Mucosa of descending colon (tissue), 3 donors: ENCODE data around the gene KIRREL3. TPM values are rescaled to one million over a fixed set of nuclear protein-coding genes. Genes with fewer than 3 reads are reported as not detected.

Experiments used
- ATAC-seq: fragments of 200-7000 bp; cut with Tn5 transposase; one replicate; pipeline ENCODE4 v1.9.1; 2020; ENCODE audit warnings: mild to moderate bottlenecking, moderate library complexity
- DNase-seq, 3 donors: peaks; one replicate each; pipeline ENCODE4 v3.0.0-alpha.2; 2020
- H3K36me3 ChIP-seq: fragments of 200-600 bp; one replicate; pipeline ENCODE4 v1.8.0; 2021; ENCODE audit warnings: low read depth, mild to moderate bottlenecking
- H3K4me1 ChIP-seq: fragments of 200-600 bp; one replicate; pipeline ENCODE4 v1.8.0; 2021; ENCODE audit warnings: low read depth, mild to moderate bottlenecking
- H3K4me3 ChIP-seq: fragments of 200-600 bp; one replicate; pipeline ENCODE4 v1.8.0; 2021; ENCODE audit warnings: mild to moderate bottlenecking
- H3K9me3 ChIP-seq: fragments of 200-600 bp; one replicate; pipeline ENCODE4 v1.8.0; 2021; ENCODE audit warnings: mild to moderate bottlenecking
- CTCF ChIP-seq: fragments of 200-600 bp; IDR thresholded peaks from one replicate; pipeline ENCODE4 v1.8.0; 2022; ENCODE audit warnings: antibody characterized with exemption, mild to moderate bottlenecking
- intact Hi-C, 2 donors: fragments of 100-400 bp; cut with DNase I in 1 of 2; cut with micrococcal nuclease in 1 of 2; formaldehyde crosslinking; loops; one replicate each; pipeline versions ENCODE4 v1.11.0 to v1.11.1; 2022; cut with DNase I, micrococcal nuclease
- total RNA-seq, 3 donors: library from RNA; stranded (reverse); fragmentation: NEBNext Ultra II Directional in 2 of 3; extraction: Animal tissue kit (Norgen Biotek cat#: 25700) in 2 of 3; gene quantifications; one replicate each; pipeline versions ENCODE4 v1.2.1 to v1.2.4, GENCODE V29; 2021 to 2023
- donor health status: DM: no; HTN: no; CAD: no; lungs with moderate emphysema.
- donor health status: DM: no; HTN: no; CAD: no.
- donor health status: DM: no; HTN: yes; CAD: no.

KIRREL3 gene
- total RNA-seq, 3 donors from 2014 or later, result 0.23 to 2.4 (median 0.70) TPM

- DNase-seq, result no peak
- intact Hi-C loops, result no loop called here
- no peak for ATAC-seq
- no peak for TF ChIP-seq CTCF
- no peaks in the 10 kb centered on the region for H3K36me3 ChIP-seq
- H3K4me1 ChIP-seq, result no peaks in the 10 kb centered on the region
- no peaks in the 10 kb centered on the region for H3K9me3 ChIP-seq
- no peak overlapping the region for H3K4me3 ChIP-seq
Measured at GRCh38 chr11:126817523-126818450, 182.8 kb downstream of the KIRREL3 start.

- no peak for TF ChIP-seq CTCF
- DNase-seq (no peak), ATAC-seq (no peak)
- no peaks in the 10 kb centered on the region for H3K4me1 ChIP-seq
- H3K4me3 ChIP-seq, result no peak overlapping the region
- H3K9me3 ChIP-seq, result no peaks in the 10 kb centered on the region
- H3K36me3 ChIP-seq, result no peaks in the 10 kb centered on the region
- intact Hi-C loops, result no loop called here
Measured at GRCh38 chr11:126817096-126817495, 183.5 kb downstream of the KIRREL3 start.

- ATAC-seq (no peak), DNase-seq (no peak)
- TF ChIP-seq CTCF, result no peak
- intact Hi-C loops, result no loop called here
- Histone ChIP-seq H3K9me3 (no peaks in the 10 kb centered on the region), H3K4me1 (no peaks in the 10 kb centered on the region), H3K4me3 (no peak overlapping the region), H3K36me3 (no peaks in the 10 kb centered on the region)
Measured at GRCh38 chr11:126816645-126817044, 183.9 kb downstream of the KIRREL3 start.

GRCh38 chr11:126815111-126815510 is 185.5 kb downstream of the KIRREL3 start:
- Histone ChIP-seq H3K4me3 (no peak overlapping the region), H3K4me1 (no peaks in the 10 kb centered on the region), H3K9me3 (no peaks in the 10 kb centered on the region), H3K36me3 (no peaks in the 10 kb centered on the region)
- intact Hi-C loops, result no loop called here
- DNase-seq (no peak), ATAC-seq (no peak)
- TF ChIP-seq CTCF, result no peak

GRCh38 chr11:126810776-126811175 is 189.8 kb downstream of the KIRREL3 start:
- intact Hi-C loops, result no loop called here
- H3K4me3 ChIP-seq, result no peak overlapping the region
- no peaks in the 10 kb centered on the region for H3K9me3 ChIP-seq
- H3K4me1 ChIP-seq, result no peaks in the 10 kb centered on the region
- no peaks in the 10 kb centered on the region for H3K36me3 ChIP-seq
- ATAC-seq (no peak), DNase-seq (no peak)
- no peak for TF ChIP-seq CTCF
